Measurements from ENCODE around the gene RPRD1B.

The RPRD1B gene

GRCh38 chr20:38065764-38066375 is 32.3 kb downstream of the RPRD1B start:
- Histone ChIP-seq H3K14ac (ENCODE audit: low read length in 2 of 2) (no peak overlapping the region), H2BK15ac (ENCODE audit: low read depth, poor library complexity, severe bottlenecking) (no peak overlapping the region), H3K79me1 (replicated peaks; ENCODE audit: low read length, poor library complexity, severe bottlenecking) (peaks cover 33% of the 10 kb centered on the region), H2BK5ac (ENCODE audit: low read depth, low read length, poor library complexity, severe bottlenecking) (no peak overlapping the region), H3K27me3 (ENCODE audit: control insufficient read depth in 1 of 2, insufficient read depth in 1 of 2, low read length in 2 of 2) (no peaks in the 10 kb centered on the region), H3K4ac (ENCODE audit: low read depth in 1 of 2, low read length in 2 of 2) (no peak overlapping the region), H3K18ac (ENCODE audit: low read depth in 1 of 2, low read length in 2 of 2) (no peak overlapping the region), H3K4me2 (ENCODE audit: low read length, poor library complexity, severe bottlenecking) (no peak overlapping the region), H3K9ac (ENCODE audit: low read length) (no peak overlapping the region), H2BK12ac (ENCODE audit: low read length in 2 of 2) (no peak overlapping the region), H4K8ac (ENCODE audit: low read length) (no peak overlapping the region), H3K36me3 (ENCODE audit: control insufficient read depth in 1 of 2, insufficient read depth in 2 of 2, low read depth in 1 of 2, low read length in 2 of 2) (peaks cover 41 to 95% of the 10 kb centered on the region in 2 experiments), H3K9me3 (ENCODE audit: control insufficient read depth, low read length) (no peaks in the 10 kb centered on the region), H2AK5ac (ENCODE audit: low read length, severe bottlenecking) (no peak overlapping the region), H2AFZ (ENCODE audit: low read depth, low read length) (no peak overlapping the region), H2BK120ac (ENCODE audit: low read depth, low read length) (no peak overlapping the region), H3K27ac (ENCODE audit: low read length, poor library complexity, severe bottlenecking) (no peak overlapping the region), H4K91ac (ENCODE audit: low read length) (no peak overlapping the region), H3K23ac (ENCODE audit: low read length in 2 of 2) (no peak overlapping the region), H3K4me1 (ENCODE audit: control insufficient read depth, insufficient read depth, low read depth, low read length) (no peaks in the 10 kb centered on the region), H3K4me3 (ENCODE audit: insufficient read depth in 1 of 2, low read depth in 1 of 2, low read length in 2 of 2) (no peak overlapping the region)
- 98% methylated on average over 7 of the region's 10 CpGs for WGBS
- DNase-seq, result no peak

GRCh38 chr20:38066969-38067716 is 33.6 kb downstream of the RPRD1B start:
- Histone ChIP-seq H2BK5ac (ENCODE audit: low read depth, low read length, poor library complexity, severe bottlenecking) (no peak overlapping the region), H3K9ac (ENCODE audit: low read length) (no peak overlapping the region), H2BK120ac (ENCODE audit: low read depth, low read length) (no peak overlapping the region), H3K14ac (ENCODE audit: low read length in 2 of 2) (no peak overlapping the region), H3K27me3 (ENCODE audit: control insufficient read depth in 1 of 2, insufficient read depth in 1 of 2, low read length in 2 of 2) (no peaks in the 10 kb centered on the region), H2BK15ac (ENCODE audit: low read depth, poor library complexity, severe bottlenecking) (no peak overlapping the region), H3K4me1 (ENCODE audit: control insufficient read depth, insufficient read depth, low read depth, low read length) (no peaks in the 10 kb centered on the region), H4K8ac (ENCODE audit: low read length) (no peak overlapping the region), H3K18ac (ENCODE audit: low read depth in 1 of 2, low read length in 2 of 2) (no peak overlapping the region), H3K27ac (ENCODE audit: low read length, poor library complexity, severe bottlenecking) (no peak overlapping the region), H3K9me3 (ENCODE audit: control insufficient read depth, low read length) (no peaks in the 10 kb centered on the region), H2AK5ac (ENCODE audit: low read length, severe bottlenecking) (no peak overlapping the region), H3K4me2 (ENCODE audit: low read length, poor library complexity, severe bottlenecking) (no peak overlapping the region), H3K36me3 (ENCODE audit: control insufficient read depth in 1 of 2, insufficient read depth in 2 of 2, low read depth in 1 of 2, low read length in 2 of 2) (peaks cover 43 to 94% of the 10 kb centered on the region in 2 experiments), H4K91ac (ENCODE audit: low read length) (no peak overlapping the region), H3K79me1 (replicated peaks; ENCODE audit: low read length, poor library complexity, severe bottlenecking) (peaks cover 30% of the 10 kb centered on the region), H2AFZ (ENCODE audit: low read depth, low read length) (no peak overlapping the region), H3K4ac (ENCODE audit: low read depth in 1 of 2, low read length in 2 of 2) (peak overlapping the region in 1 of 2 experiments; percentile 17), H3K4me3 (ENCODE audit: insufficient read depth in 1 of 2, low read depth in 1 of 2, low read length in 2 of 2) (no peak overlapping the region), H2BK12ac (ENCODE audit: low read length in 2 of 2) (peak overlapping the region; percentile 6 to 29), H3K23ac (ENCODE audit: low read length in 2 of 2) (no peak overlapping the region)
- no peak for DNase-seq
- 73% methylated on average over 8 of the region's 9 CpGs for WGBS

- Histone ChIP-seq H3K27ac (ENCODE audit: low read length, poor library complexity, severe bottlenecking) (no peak overlapping the region), H2BK12ac (ENCODE audit: low read length in 2 of 2) (peak overlapping the region; percentile 6 to 29), H2AFZ (ENCODE audit: low read depth, low read length) (no peak overlapping the region), H3K4ac (ENCODE audit: low read depth in 1 of 2, low read length in 2 of 2) (peak overlapping the region in 1 of 2 experiments; percentile 17), H2BK120ac (ENCODE audit: low read depth, low read length) (no peak overlapping the region), H3K79me1 (replicated peaks; ENCODE audit: low read length, poor library complexity, severe bottlenecking) (peaks cover 26% of the 10 kb centered on the region), H3K4me3 (ENCODE audit: insufficient read depth in 1 of 2, low read depth in 1 of 2, low read length in 2 of 2) (no peak overlapping the region), H4K8ac (ENCODE audit: low read length) (no peak overlapping the region), H3K9me3 (ENCODE audit: control insufficient read depth, low read length) (no peaks in the 10 kb centered on the region), H3K23ac (ENCODE audit: low read length in 2 of 2) (no peak overlapping the region), H4K91ac (ENCODE audit: low read length) (no peak overlapping the region), H3K9ac (ENCODE audit: low read length) (no peak overlapping the region), H3K36me3 (ENCODE audit: control insufficient read depth in 1 of 2, insufficient read depth in 2 of 2, low read depth in 1 of 2, low read length in 2 of 2) (peaks cover 37 to 95% of the 10 kb centered on the region in 2 experiments), H3K18ac (ENCODE audit: low read depth in 1 of 2, low read length in 2 of 2) (no peak overlapping the region), H2AK5ac (ENCODE audit: low read length, severe bottlenecking) (no peak overlapping the region), H3K4me1 (ENCODE audit: control insufficient read depth, insufficient read depth, low read depth, low read length) (no peaks in the 10 kb centered on the region), H3K27me3 (ENCODE audit: control insufficient read depth in 1 of 2, insufficient read depth in 1 of 2, low read length in 2 of 2) (no peaks in the 10 kb centered on the region), H2BK15ac (ENCODE audit: low read depth, poor library complexity, severe bottlenecking) (no peak overlapping the region), H2BK5ac (ENCODE audit: low read depth, low read length, poor library complexity, severe bottlenecking) (no peak overlapping the region), H3K14ac (ENCODE audit: low read length in 2 of 2) (no peak overlapping the region), H3K4me2 (ENCODE audit: low read length, poor library complexity, severe bottlenecking) (no peak overlapping the region)
- no peak for DNase-seq
- WGBS, result 92% methylated on average over 15 of the region's 15 CpGs
These were observed 34.3 kb downstream of the RPRD1B start for GRCh38 chr20:38067717-38068365.

- Histone ChIP-seq H3K4me2 (ENCODE audit: low read length, poor library complexity, severe bottlenecking) (no peak overlapping the region), H2AFZ (ENCODE audit: low read depth, low read length) (no peak overlapping the region), H3K18ac (ENCODE audit: low read depth in 1 of 2, low read length in 2 of 2) (no peak overlapping the region), H3K9ac (ENCODE audit: low read length) (peak overlapping the region; percentile 52), H3K4me1 (ENCODE audit: control insufficient read depth, insufficient read depth, low read depth, low read length) (no peaks in the 10 kb centered on the region), H3K4me3 (ENCODE audit: insufficient read depth in 1 of 2, low read depth in 1 of 2, low read length in 2 of 2) (peak overlapping the region in 1 of 2 experiments; percentile 11), H4K8ac (ENCODE audit: low read length) (no peak overlapping the region), H2BK5ac (ENCODE audit: low read depth, low read length, poor library complexity, severe bottlenecking) (no peak overlapping the region), H3K36me3 (ENCODE audit: control insufficient read depth in 1 of 2, insufficient read depth in 2 of 2, low read depth in 1 of 2, low read length in 2 of 2) (peaks cover 30 to 62% of the 10 kb centered on the region in 2 experiments), H3K14ac (ENCODE audit: low read length in 2 of 2) (no peak overlapping the region), H3K9me3 (ENCODE audit: control insufficient read depth, low read length) (no peaks in the 10 kb centered on the region), H2BK120ac (ENCODE audit: low read depth, low read length) (no peak overlapping the region), H2BK15ac (ENCODE audit: low read depth, poor library complexity, severe bottlenecking) (no peak overlapping the region), H3K79me1 (replicated peaks; ENCODE audit: low read length, poor library complexity, severe bottlenecking) (peaks cover 21% of the 10 kb centered on the region), H3K27me3 (ENCODE audit: control insufficient read depth in 1 of 2, insufficient read depth in 1 of 2, low read length in 2 of 2) (no peaks in the 10 kb centered on the region), H3K27ac (ENCODE audit: low read length, poor library complexity, severe bottlenecking) (no peak overlapping the region), H2BK12ac (ENCODE audit: low read length in 2 of 2) (peak overlapping the region in 1 of 2 experiments; percentile 21), H2AK5ac (ENCODE audit: low read length, severe bottlenecking) (no peak overlapping the region), H3K4ac (ENCODE audit: low read depth in 1 of 2, low read length in 2 of 2) (no peak overlapping the region), H3K23ac (ENCODE audit: low read length in 2 of 2) (no peak overlapping the region), H4K91ac (ENCODE audit: low read length) (no peak overlapping the region)
- DNase-seq, result no peak
- WGBS, result 86% methylated on average over 1 of the region's 1 CpG
These were observed 39.4 kb downstream of the RPRD1B start for GRCh38 chr20:38072898-38073297.

Measured in mesenchymal stem cell (in vitro differentiated cells and primary cell).